IPS DF 6.9 (cell line): ENCODE results near the gene WWOX.

Experiments
- DNase-seq: peaks from one replicate; pipeline ENCODE4 v3.0.0-alpha.2; 2013; ENCODE audit warnings: low read depth, low spot score
- H3K27ac ChIP-seq: one replicate; pipeline ENCODE4 v1.5.1; 2013; ENCODE audit warnings: low read length, control low read depth
- H3K27me3 ChIP-seq: 2 replicates; pipeline ENCODE4 v1.6.1; 2013; ENCODE audit warnings: mild to moderate bottlenecking, low read length; ENCODE audit not compliant: control insufficient read depth, insufficient read depth
- H3K36me3 ChIP-seq: 2 replicates; pipeline ENCODE4 v1.6.1; 2013; ENCODE audit warnings: low read length; ENCODE audit not compliant: control insufficient read depth, insufficient read depth
- H3K4me1 ChIP-seq: 2 replicates; pipeline ENCODE4 v1.6.1; 2013; ENCODE audit warnings: low read length; ENCODE audit not compliant: control insufficient read depth, insufficient read depth
- H3K4me3 ChIP-seq: 2 replicates; pipeline ENCODE4 v1.5.1; 2013; ENCODE audit warnings: mild to moderate bottlenecking, low read length
- H3K9me3 ChIP-seq: 2 replicates; pipeline ENCODE4 v1.6.1; 2013; ENCODE audit warnings: low read length, inconsistent platforms; ENCODE audit not compliant: control insufficient read depth, insufficient read depth
- WGBS: extraction: QIAGEN DNeasy Blood & Tissue Kit; methylation state at CpG from one replicate; pipeline ENCODE4 v1.1.7; 2013; ENCODE audit warnings: mixed read lengths, missing lambda C conversion rate; ENCODE audit not compliant: insufficient read length, insufficient coverage; 5-methylcytosine and 5-hydroxymethylcytosine counted together

Gene WWOX

GRCh38 chr16:78291604-78292003, 192.2 kb downstream of the WWOX start:
- DNase-seq = no peak
- no peak overlapping the region for H3K27ac ChIP-seq
- no peaks in the 10 kb centered on the region for H3K36me3 ChIP-seq
- H3K4me3 ChIP-seq = no peak overlapping the region
- H3K9me3 ChIP-seq = no peaks in the 10 kb centered on the region
- no peaks in the 10 kb centered on the region for H3K4me1 ChIP-seq
- WGBS = no CpG with 5 or more reads among the region's 5 CpGs
- H3K27me3 ChIP-seq = no peaks in the 10 kb centered on the region

GRCh38 chr16:78292086-78292843, 192.8 kb downstream of the WWOX start:
- no peak for DNase-seq
- WGBS = no CpG with 5 or more reads among the region's 4 CpGs
- Histone ChIP-seq H3K27me3 (no peaks in the 10 kb centered on the region), H3K27ac (no peak overlapping the region), H3K4me3 (no peak overlapping the region), H3K36me3 (no peaks in the 10 kb centered on the region), H3K9me3 (no peaks in the 10 kb centered on the region), H3K4me1 (no peaks in the 10 kb centered on the region)

GRCh38 chr16:78292844-78293380, 193.5 kb downstream of the WWOX start:
- no peak overlapping the region for H3K27ac ChIP-seq
- no peak for DNase-seq
- H3K27me3 ChIP-seq = no peaks in the 10 kb centered on the region
- no peak overlapping the region for H3K4me3 ChIP-seq
- H3K9me3 ChIP-seq = no peaks in the 10 kb centered on the region
- H3K4me1 ChIP-seq = no peaks in the 10 kb centered on the region
- WGBS = no CpG with 5 or more reads among the region's 1 CpG
- no peaks in the 10 kb centered on the region for H3K36me3 ChIP-seq

GRCh38 chr16:78294538-78295225, 195.2 kb downstream of the WWOX start:
- Histone ChIP-seq H3K27me3 (no peaks in the 10 kb centered on the region), H3K36me3 (no peaks in the 10 kb centered on the region), H3K4me3 (no peak overlapping the region), H3K4me1 (no peaks in the 10 kb centered on the region), H3K27ac (no peak overlapping the region), H3K9me3 (no peaks in the 10 kb centered on the region)
- DNase-seq = no peak
- no CpG with 5 or more reads among the region's 4 CpGs for WGBS

GRCh38 chr16:78297066-78297666, 197.7 kb downstream of the WWOX start:
- DNase-seq = no peak
- no peak overlapping the region for H3K4me3 ChIP-seq
- no peaks in the 10 kb centered on the region for H3K9me3 ChIP-seq
- H3K36me3 ChIP-seq = no peaks in the 10 kb centered on the region
- no peaks in the 10 kb centered on the region for H3K27me3 ChIP-seq
- no peaks in the 10 kb centered on the region for H3K4me1 ChIP-seq
- H3K27ac ChIP-seq = no peak overlapping the region
- WGBS = no CpG with 5 or more reads among the region's 6 CpGs

GRCh38 chr16:78298986-78299385, 199.5 kb downstream of the WWOX start:
- DNase-seq = no peak
- H3K27me3 ChIP-seq = no peaks in the 10 kb centered on the region
- H3K27ac ChIP-seq = no peak overlapping the region
- no peak overlapping the region for H3K4me3 ChIP-seq
- no peaks in the 10 kb centered on the region for H3K36me3 ChIP-seq
- H3K9me3 ChIP-seq = no peaks in the 10 kb centered on the region
- no peaks in the 10 kb centered on the region for H3K4me1 ChIP-seq
- no CpG with 5 or more reads among the region's 6 CpGs for WGBS

GRCh38 chr16:78300469-78300868, 201.0 kb downstream of the WWOX start:
- H3K36me3 ChIP-seq = no peaks in the 10 kb centered on the region
- WGBS = no CpG with 5 or more reads among the region's 3 CpGs
- no peaks in the 10 kb centered on the region for H3K9me3 ChIP-seq
- no peaks in the 10 kb centered on the region for H3K4me1 ChIP-seq
- H3K27ac ChIP-seq = no peak overlapping the region
- no peaks in the 10 kb centered on the region for H3K27me3 ChIP-seq
- DNase-seq = no peak
- no peak overlapping the region for H3K4me3 ChIP-seq

- Histone ChIP-seq H3K4me3 (no peak overlapping the region), H3K27ac (no peak overlapping the region), H3K9me3 (no peaks in the 10 kb centered on the region), H3K36me3 (no peaks in the 10 kb centered on the region), H3K4me1 (peaks cover 3% of the 10 kb centered on the region), H3K27me3 (no peaks in the 10 kb centered on the region)
- no peak for DNase-seq
- no CpG with 5 or more reads among the region's 4 CpGs for WGBS
Observed at GRCh38 chr16:78303946-78304345, 204.5 kb downstream of the WWOX start.

- no peaks in the 10 kb centered on the region for H3K36me3 ChIP-seq
- peaks cover 4% of the 10 kb centered on the region for H3K4me1 ChIP-seq
- no peak for DNase-seq
- no peaks in the 10 kb centered on the region for H3K9me3 ChIP-seq
- no peaks in the 10 kb centered on the region for H3K27me3 ChIP-seq
- no peak overlapping the region for H3K4me3 ChIP-seq
- H3K27ac ChIP-seq = no peak overlapping the region
- no CpG with 5 or more reads among the region's 1 CpG for WGBS
Observed at GRCh38 chr16:78306361-78306760, 206.9 kb downstream of the WWOX start.

- Histone ChIP-seq H3K4me1 (peaks cover 4% of the 10 kb centered on the region), H3K27ac (no peak overlapping the region), H3K27me3 (no peaks in the 10 kb centered on the region), H3K4me3 (no peak overlapping the region), H3K9me3 (no peaks in the 10 kb centered on the region), H3K36me3 (no peaks in the 10 kb centered on the region)
- no CpG with 5 or more reads among the region's 1 CpG for WGBS
- DNase-seq = no peak
Observed at GRCh38 chr16:78307824-78308528, 208.5 kb downstream of the WWOX start.
